Keratinocyte (primary cell): Measurements from ENCODE around the gene ADH1C. TPM values are rescaled to one million over a fixed set of nuclear protein-coding genes. Genes with fewer than 3 reads are reported as not detected.

ENCODE experiments used
- DNase-seq: peaks from one replicate; pipeline ENCODE4 v3.0.0-alpha.2; 2011; ENCODE audit warnings: low read depth, missing footprints, low spot score
- FAIRE-seq: peaks from 2 replicates; lab custom pipeline; 2011; peaks lifted over from hg19 to GRCh38; lab: Jason Lieb, UNC
- H2AFZ ChIP-seq: 2 replicates; pipeline ENCODE4 v1.6.0; 2012; ENCODE audit warnings: low read length, control low read depth, inconsistent platforms; ENCODE audit not compliant: control insufficient read depth
- H3K27ac ChIP-seq: 2 replicates; pipeline ENCODE4 v1.5.1; 2011; ENCODE audit warnings: low read length; ENCODE audit not compliant: control insufficient read depth, insufficient read depth
- H3K27me3 ChIP-seq: 3 replicates; pipeline ENCODE4 v1.6.0; 2011; ENCODE audit warnings: low read length; ENCODE audit not compliant: control insufficient read depth, insufficient read depth; ENCODE audit errors: extremely low read depth
- H3K36me3 ChIP-seq, 2 experiments: 2 replicates in 1 of 2; 3 replicates in 1 of 2; pipeline ENCODE4 v1.5.1; 2011; ENCODE audit warnings: low read length in 2 of 2, mild to moderate bottlenecking in 1 of 2; ENCODE audit not compliant: control insufficient read depth in 2 of 2, insufficient read depth in 2 of 2; ENCODE audit errors: extremely low read depth in 1 of 2
- H3K4me1 ChIP-seq: 3 replicates; pipeline ENCODE4 v1.5.1; 2011; ENCODE audit warnings: low read length; ENCODE audit not compliant: control insufficient read depth, insufficient read depth; ENCODE audit errors: extremely low read depth
- H3K4me2 ChIP-seq: 3 replicates; pipeline ENCODE4 v1.6.0; 2011; ENCODE audit warnings: low read depth, low read length; ENCODE audit not compliant: control insufficient read depth, insufficient read depth; ENCODE audit errors: extremely low read depth
- H3K4me3 ChIP-seq, 3 experiments: fragments of 200-600 bp in 1 of 3; sonication (generic) in 1 of 3; 2 replicates in 2 of 3; 3 replicates in 1 of 3; pipeline ENCODE4 v1.5.1; 2011 to 2016; ENCODE audit warnings: low read length in 3 of 3, mild to moderate bottlenecking in 3 of 3, control low read depth in 2 of 3, inconsistent platforms in 1 of 3, low read depth in 1 of 3, mixed read lengths in 1 of 3, mixed run types in 1 of 3, moderate library complexity in 1 of 3; ENCODE audit not compliant: control insufficient read depth in 2 of 3, insufficient read depth in 2 of 3; ENCODE audit errors: extremely low read depth in 1 of 3
- H3K79me2 ChIP-seq: 2 replicates; pipeline ENCODE4 v1.6.0; 2012; ENCODE audit warnings: low read length; ENCODE audit not compliant: control insufficient read depth, insufficient read depth
- H3K9ac ChIP-seq: 3 replicates; pipeline ENCODE4 v1.6.0; 2011; ENCODE audit warnings: low read length; ENCODE audit not compliant: control insufficient read depth, insufficient read depth; ENCODE audit errors: extremely low read depth
- H3K9me1 ChIP-seq: 3 replicates; pipeline ENCODE4 v1.6.0; 2011; ENCODE audit warnings: low read length; ENCODE audit not compliant: control insufficient read depth, insufficient read depth; ENCODE audit errors: extremely low read depth
- H3K9me3 ChIP-seq: 2 replicates; pipeline ENCODE4 v1.5.1; 2012; ENCODE audit warnings: low read depth, low read length; ENCODE audit not compliant: control insufficient read depth
- H4K20me1 ChIP-seq: 3 replicates; pipeline ENCODE4 v1.6.0; 2011; ENCODE audit warnings: low read length; ENCODE audit not compliant: control insufficient read depth, insufficient read depth; ENCODE audit errors: extremely low read depth
- CTCF ChIP-seq, 3 experiments: IDR thresholded peaks in 1 of 3; conservative IDR thresholded peaks in 1 of 3; optimal IDR thresholded peaks in 1 of 3; 2 replicates in 2 of 3; 3 replicates in 1 of 3; pipeline versions ENCODE3 to v1.5.1; 2011; ENCODE audit warnings: low read length in 3 of 3, mild to moderate bottlenecking in 3 of 3, moderate library complexity in 2 of 3, control low read depth in 1 of 3, inconsistent platforms in 1 of 3; ENCODE audit not compliant: insufficient read depth in 2 of 3; ENCODE audit errors: extremely low read depth in 1 of 3
- EZH2 ChIP-seq: IDR thresholded peaks from one replicate; pipeline ENCODE4 v1.6.1; 2012; ENCODE audit warnings: inconsistent platforms, mild to moderate bottlenecking, low read length, moderate library complexity
- dilution Hi-C: fragments of 300-500 bp; cut with MboI; formaldehyde crosslinking; loops from one replicate; pipeline ENCODE4 v1.7.0; 2020; ENCODE audit warnings: low sequenced_read_pairs; ENCODE audit not compliant: extremely low pct_ligation_motif_present
- polyA plus RNA-seq, 5 experiments: library from polyadenylated mRNA; depleted of rRNA in 3 of 5; stranded (reverse) in 3 of 5; stranded (forward) in 1 of 5; unstranded in 1 of 5; fragments of >200 nt; gene quantifications; 1 replicate in 1 of 5; 2 replicates in 3 of 5; 3 replicates in 1 of 5; pipeline versions ENCODE4 v1.2.1 to v1.2.3, GENCODE V29; 2011 to 2012; ENCODE audit warnings: missing spikeins in 2 of 5, low read depth in 1 of 5, low replicate concordance in 1 of 5

The ADH1C gene
- polyA plus RNA-seq, 1 donor (not counting 4 experiments of a cell fraction or from before 2014, with no cell fraction given): 0.03 TPM

- Histone ChIP-seq H3K27me3 (no peaks in the 10 kb centered on the region), H3K4me2 (no peak overlapping the region), H3K9me1 (no peaks in the 10 kb centered on the region), H3K9me3 (no peaks in the 10 kb centered on the region), H3K36me3 (no peaks in the 10 kb centered on the region), H3K4me3 (no peak overlapping the region), H3K79me2 (no peaks in the 10 kb centered on the region), H4K20me1 (no peaks in the 10 kb centered on the region), H3K27ac (no peak overlapping the region), H3K9ac (no peak overlapping the region), H2AFZ (no peak overlapping the region), H3K4me1 (no peaks in the 10 kb centered on the region)
- TF ChIP-seq CTCF (optimal IDR thresholded peaks at IDR 0.05 in 1 of 3, IDR thresholded peaks at IDR 0.05 in 1 of 3, conservative IDR thresholded peaks at IDR 0.05 in 1 of 3; ENCODE audit: extremely low read depth in 1 of 3, insufficient read depth in 2 of 3, low read length in 3 of 3): no peak
- DNase-seq (no peak), FAIRE-seq (no peak)
- dilution Hi-C loops: no loop called here
Measured at GRCh38 chr4:99359480-99360204, 7.1 kb upstream of the ADH1C start.

GRCh38 chr4:99357948-99358347 lies 5.4 kb upstream of the ADH1C start:
- no peak for FAIRE-seq
- Histone ChIP-seq H3K79me2 (no peaks in the 10 kb centered on the region), H4K20me1 (no peaks in the 10 kb centered on the region), H3K36me3 (no peaks in the 10 kb centered on the region), H2AFZ (no peak overlapping the region), H3K9me3 (no peaks in the 10 kb centered on the region), H3K4me1 (no peaks in the 10 kb centered on the region), H3K9me1 (no peaks in the 10 kb centered on the region), H3K9ac (no peak overlapping the region), H3K4me3 (no peak overlapping the region), H3K27me3 (no peaks in the 10 kb centered on the region), H3K27ac (no peak overlapping the region), H3K4me2 (no peak overlapping the region)
- no peak for TF ChIP-seq CTCF (optimal IDR thresholded peaks at IDR 0.05 in 1 of 3, IDR thresholded peaks at IDR 0.05 in 1 of 3, conservative IDR thresholded peaks at IDR 0.05 in 1 of 3; ENCODE audit: extremely low read depth in 1 of 3, insufficient read depth in 2 of 3, low read length in 3 of 3)
- no peak for TF ChIP-seq EZH2
- dilution Hi-C loops: no loop called here
- DNase-seq: no peak
